D721Med (cell line): Measurements from ENCODE around the gene EIF4G2.

Source experiments
- DNase-seq: peaks from one replicate; pipeline ENCODE4 v3.0.0; 2011; ENCODE audit warnings: low spot score; ENCODE audit not compliant: insufficient read length
- FAIRE-seq: peaks from 2 replicates; lab custom pipeline; 2011; peaks lifted over from hg19 to GRCh38; lab: Jason Lieb, UNC
- TF ChIP-seq, protein P1 (sequence below): IDR thresholded peaks from 2 replicates; pipeline ENCODE4 v1.5.1; 2012; ENCODE audit warnings: mild to moderate bottlenecking, control low read depth; ENCODE audit not compliant: insufficient read depth; ENCODE audit errors: missing control alignments

The EIF4G2 gene

DNA sequence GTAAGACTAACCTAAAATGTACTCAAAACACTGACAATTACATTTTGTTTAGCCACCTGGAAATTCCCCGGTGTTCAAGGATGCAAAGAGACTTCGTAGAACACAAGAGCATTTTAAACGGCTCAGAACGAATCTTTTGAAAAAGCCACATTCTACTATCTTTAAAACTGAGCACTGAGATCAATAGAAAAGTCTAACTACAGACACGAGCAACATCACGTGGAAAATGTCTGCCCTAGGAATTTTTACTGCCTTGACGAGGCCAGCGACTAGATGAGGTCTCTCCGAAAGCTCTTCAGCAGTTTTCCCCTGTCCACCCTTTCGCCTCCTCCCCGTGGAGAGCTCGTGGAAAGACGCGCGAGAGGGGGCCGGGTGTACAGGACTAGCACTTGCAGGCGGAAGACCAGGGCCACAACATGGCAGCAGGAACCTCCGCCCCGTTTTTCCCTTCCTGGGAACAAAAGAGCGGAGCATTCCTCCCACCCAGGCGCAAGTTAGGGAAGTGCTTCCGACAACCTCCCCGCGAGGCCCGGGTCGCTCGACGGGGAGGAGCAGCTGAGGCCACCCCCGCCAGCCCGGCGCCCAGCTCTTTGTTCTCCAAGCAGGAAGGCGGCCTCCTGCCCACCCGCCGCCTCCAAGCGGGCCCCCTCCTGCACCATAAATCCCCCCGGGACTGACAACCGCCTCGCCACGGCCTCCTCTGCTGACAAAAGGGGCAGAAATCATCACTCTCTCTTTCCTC lies 1.1 kb downstream of the EIF4G2 start:
- TF ChIP-seq, protein P1, sequence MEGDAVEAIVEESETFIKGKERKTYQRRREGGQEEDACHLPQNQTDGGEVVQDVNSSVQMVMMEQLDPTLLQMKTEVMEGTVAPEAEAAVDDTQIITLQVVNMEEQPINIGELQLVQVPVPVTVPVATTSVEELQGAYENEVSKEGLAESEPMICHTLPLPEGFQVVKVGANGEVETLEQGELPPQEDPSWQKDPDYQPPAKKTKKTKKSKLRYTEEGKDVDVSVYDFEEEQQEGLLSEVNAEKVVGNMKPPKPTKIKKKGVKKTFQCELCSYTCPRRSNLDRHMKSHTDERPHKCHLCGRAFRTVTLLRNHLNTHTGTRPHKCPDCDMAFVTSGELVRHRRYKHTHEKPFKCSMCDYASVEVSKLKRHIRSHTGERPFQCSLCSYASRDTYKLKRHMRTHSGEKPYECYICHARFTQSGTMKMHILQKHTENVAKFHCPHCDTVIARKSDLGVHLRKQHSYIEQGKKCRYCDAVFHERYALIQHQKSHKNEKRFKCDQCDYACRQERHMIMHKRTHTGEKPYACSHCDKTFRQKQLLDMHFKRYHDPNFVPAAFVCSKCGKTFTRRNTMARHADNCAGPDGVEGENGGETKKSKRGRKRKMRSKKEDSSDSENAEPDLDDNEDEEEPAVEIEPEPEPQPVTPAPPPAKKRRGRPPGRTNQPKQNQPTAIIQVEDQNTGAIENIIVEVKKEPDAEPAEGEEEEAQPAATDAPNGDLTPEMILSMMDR: no peak
- no peak for FAIRE-seq
- DNase-seq: no peak

DNA sequence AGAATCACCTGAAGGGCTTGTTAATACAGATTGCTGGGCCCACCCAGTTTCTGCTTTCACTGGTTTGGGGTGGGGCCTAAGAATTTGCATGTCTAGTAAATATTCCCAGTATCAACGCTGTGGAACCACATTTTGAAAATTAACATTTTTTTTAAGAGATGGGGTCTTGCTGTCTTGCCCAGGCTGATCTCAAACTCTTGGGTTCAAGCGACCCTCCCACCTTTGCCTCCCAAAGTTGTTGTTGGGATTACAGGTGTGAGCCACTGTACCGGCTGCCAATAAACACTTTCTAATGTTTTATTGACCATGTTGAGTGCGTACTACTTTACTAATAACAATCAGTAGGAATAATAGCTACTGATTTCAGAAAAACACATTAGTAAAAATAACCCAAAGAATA lies 2.5 kb downstream of the EIF4G2 start:
- DNase-seq: no peak
- FAIRE-seq: no peak
- TF ChIP-seq, protein P1: no peak

DNA sequence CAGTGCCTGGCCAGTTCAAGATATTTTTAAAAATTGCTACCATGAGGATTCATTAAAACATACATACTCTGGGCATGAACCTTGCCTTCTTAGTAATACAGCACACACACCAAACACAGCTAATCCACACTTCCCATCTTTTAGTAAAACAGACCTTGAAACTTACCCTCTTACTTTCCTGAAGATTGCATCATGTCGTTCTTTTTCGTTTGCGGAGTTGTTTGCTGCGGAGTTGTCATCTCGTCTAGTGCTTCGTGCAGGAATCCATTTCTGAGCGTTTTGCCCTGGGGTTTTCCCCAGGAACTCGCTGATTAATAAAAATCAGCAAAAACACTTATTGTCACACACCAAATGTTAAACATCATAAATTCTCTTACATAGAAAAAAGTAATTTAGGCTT lies 3.0 kb downstream of the EIF4G2 start:
- TF ChIP-seq, protein P1: no peak
- DNase-seq (no peak), FAIRE-seq (no peak)

DNA sequence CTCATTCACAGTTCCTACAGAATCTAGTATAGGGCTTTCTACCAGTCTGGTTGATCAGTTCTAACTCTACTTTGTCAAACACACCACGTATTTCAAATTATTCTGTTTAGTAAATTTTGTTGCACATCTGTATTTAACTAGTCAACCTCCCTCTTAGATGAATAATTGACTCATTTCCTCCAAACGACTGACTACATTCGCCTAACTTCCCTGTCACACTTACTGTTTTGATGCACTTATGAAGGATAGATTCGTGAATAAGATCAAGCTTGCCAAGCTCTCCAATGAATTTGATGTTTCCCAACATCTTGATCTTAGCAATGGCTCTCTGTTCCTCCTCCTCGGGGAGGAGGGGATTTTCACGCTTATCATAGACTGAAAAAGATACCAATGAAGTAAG lies 5.0 kb downstream of the EIF4G2 start:
- FAIRE-seq: no peak
- no peak for DNase-seq
- TF ChIP-seq, protein P1: no peak

DNA sequence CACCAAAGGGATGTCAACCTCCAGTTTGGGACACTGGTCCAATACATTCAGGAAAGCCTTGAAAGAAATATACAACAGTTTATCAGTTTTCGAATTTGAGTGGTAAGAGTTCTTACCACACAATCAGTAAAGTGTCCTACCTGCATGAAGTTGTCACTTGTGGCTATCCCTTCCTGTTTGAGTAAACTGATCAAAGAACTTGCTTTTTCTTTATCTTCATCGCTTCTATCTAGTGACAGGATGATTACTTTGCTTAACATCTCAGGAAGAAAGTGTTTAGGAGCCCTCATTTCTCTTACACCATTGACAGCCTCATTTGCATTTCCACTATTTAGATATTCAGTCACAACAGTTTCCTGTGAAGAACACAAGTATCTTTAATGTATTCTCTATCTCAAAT lies 8.4 kb downstream of the EIF4G2 start:
- DNase-seq (no peak), FAIRE-seq (no peak)
- TF ChIP-seq, protein P1: no peak

DNA sequence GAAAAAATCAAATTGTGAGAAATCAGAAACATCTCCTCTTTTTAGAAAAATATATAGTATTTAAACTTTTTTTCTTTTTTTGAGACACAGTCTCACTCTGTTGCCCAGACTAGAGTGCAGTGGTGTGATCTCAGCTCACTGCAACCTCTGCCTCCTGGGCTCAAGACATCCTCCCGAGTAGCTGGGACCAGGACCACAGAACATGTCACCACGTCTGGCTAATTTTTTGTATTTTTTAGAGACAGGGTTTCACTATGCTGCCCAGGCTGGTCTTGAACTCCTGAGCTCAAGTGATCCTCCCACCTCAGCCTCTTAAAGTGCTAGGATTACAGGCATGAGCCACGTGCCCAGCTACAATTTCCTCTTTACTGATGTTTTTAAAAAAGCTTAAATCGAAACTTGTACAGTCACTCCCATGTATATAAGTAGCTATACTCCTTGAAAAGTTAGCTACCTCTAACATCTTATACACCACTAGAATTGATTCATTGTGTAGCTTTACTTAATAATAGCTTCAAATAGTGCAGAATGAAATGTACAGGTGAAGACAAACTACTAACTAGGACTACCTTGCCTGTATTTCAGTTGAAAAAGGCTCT lies 10.3 kb downstream of the EIF4G2 start:
- FAIRE-seq (no peak), DNase-seq (no peak)
- TF ChIP-seq, protein P1: no peak

DNA sequence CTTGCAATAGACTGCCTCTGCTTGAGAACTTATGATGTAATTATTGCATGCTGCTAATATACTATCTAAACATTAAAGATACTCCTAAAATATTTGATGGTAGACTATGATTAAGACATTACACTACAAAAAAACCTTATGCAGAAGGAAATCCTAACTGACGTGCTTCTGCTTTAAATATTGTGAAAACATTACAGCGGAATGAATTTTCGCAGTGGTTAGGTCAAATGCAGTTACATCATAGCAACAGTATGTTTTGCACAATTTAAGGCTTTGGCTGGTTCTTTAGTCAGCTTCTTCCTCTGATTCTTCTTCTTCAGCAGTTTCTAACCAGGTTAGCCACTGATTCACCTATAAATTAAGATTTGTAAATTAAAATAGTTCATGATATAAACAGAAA lies 11.2 kb downstream of the EIF4G2 start:
- no peak for FAIRE-seq
- TF ChIP-seq, protein P1: no peak
- no peak for DNase-seq
